IMR-90 (cell line): Measurements from ENCODE around the gene MAP4. TPM values are rescaled to one million over a fixed set of nuclear protein-coding genes. Genes with fewer than 3 reads are reported as not detected.

Experiments
- ATAC-seq: fragments of 200-7000 bp; cut with Tn5 transposase; 2 replicates; pipeline ENCODE4 v1.9.1; 2020; ENCODE audit warnings: low read depth, mild to moderate bottlenecking, moderate library complexity
- BruUV-seq: library from RNA; stranded (reverse); fragments of 400-500 nt; replicated peaks from 2 replicates; lab custom pipeline; 2021; lab: Mats Ljungman, UMichigan
- CTCF ChIA-PET: fragments of 300-600 bp; formaldehyde crosslinking; extraction: SDS; loops from one replicate; lab custom pipeline; 2021; ENCODE audit warnings: antibody characterized with exemption; lab: Yijun Ruan, JAX
- POLR2A ChIA-PET: fragments of 300-600 bp; sonication (Branson Sonifier 250); formaldehyde crosslinking; loops from one replicate; lab custom pipeline; 2022; ENCODE audit warnings: antibody characterized with exemption; ENCODE audit not compliant: unreplicated experiment; lab: Charles Lee
- DNase-seq: peaks from one replicate; pipeline ENCODE4 v3.0.0; 2013
- H2AFZ ChIP-seq: replicated peaks from 2 replicates; pipeline ENCODE3; 2013; ENCODE audit warnings: low read length, mild to moderate bottlenecking; ENCODE audit not compliant: poor library complexity
- H2AK5ac ChIP-seq: 2 replicates; pipeline ENCODE4 v1.6.1; 2013; ENCODE audit warnings: low read depth, low read length, inconsistent platforms
- H2AK9ac ChIP-seq: replicated peaks from 2 replicates; pipeline ENCODE3; 2013; ENCODE audit warnings: mild to moderate bottlenecking, low read depth, low read length, moderate library complexity; ENCODE audit not compliant: poor library complexity
- H2BK120ac ChIP-seq: 2 replicates; pipeline ENCODE4 v1.6.1; 2013; ENCODE audit warnings: low read depth, low read length, inconsistent platforms
- H2BK15ac ChIP-seq: 3 replicates; pipeline ENCODE4 v1.6.1; 2013; ENCODE audit warnings: low read depth, low read length, inconsistent platforms
- H2BK20ac ChIP-seq: 2 replicates; pipeline ENCODE4 v1.6.1; 2013; ENCODE audit warnings: low read depth, mild to moderate bottlenecking, inconsistent platforms, low read length, moderate library complexity
- H2BK5ac ChIP-seq: 2 replicates; pipeline ENCODE4 v1.6.1; 2013; ENCODE audit warnings: mild to moderate bottlenecking, low read depth, low read length, inconsistent platforms; ENCODE audit not compliant: poor library complexity, severe bottlenecking
- H3K14ac ChIP-seq: replicated peaks from 2 replicates; pipeline ENCODE4 v1.6.1; 2013; ENCODE audit warnings: low read depth, low read length, inconsistent platforms
- H3K18ac ChIP-seq: 2 replicates; pipeline ENCODE4 v1.6.1; 2013; ENCODE audit warnings: low read depth, low read length, control low read depth
- H3K23ac ChIP-seq: 2 replicates; pipeline ENCODE4 v1.6.1; 2013; ENCODE audit warnings: low read depth, low read length, inconsistent platforms
- H3K27ac ChIP-seq: 2 replicates; pipeline ENCODE4 v1.5.1; 2013; ENCODE audit warnings: mild to moderate bottlenecking, control low read depth, low read length; ENCODE audit not compliant: insufficient read depth
- H3K27me3 ChIP-seq: 2 replicates; pipeline ENCODE4 v1.6.1; 2013; ENCODE audit warnings: low read length; ENCODE audit not compliant: control insufficient read depth, insufficient read depth
- H3K36me3 ChIP-seq: 2 replicates; pipeline ENCODE4 v1.6.1; 2013; ENCODE audit warnings: low read length, mixed read lengths; ENCODE audit not compliant: control insufficient read depth, insufficient read depth
- H3K4ac ChIP-seq: 2 replicates; pipeline ENCODE4 v1.6.1; 2013; ENCODE audit warnings: low read depth, low read length, inconsistent platforms
- H3K4me1 ChIP-seq: 2 replicates; pipeline ENCODE4 v1.6.1; 2013; ENCODE audit warnings: low read length, mixed read lengths; ENCODE audit not compliant: control insufficient read depth, insufficient read depth
- H3K4me2 ChIP-seq: 2 replicates; pipeline ENCODE4 v1.6.1; 2013; ENCODE audit warnings: low read depth, mild to moderate bottlenecking, control low read depth, low read length, moderate library complexity
- H3K4me3 ChIP-seq: 2 replicates; pipeline ENCODE4 v1.5.1; 2013; ENCODE audit warnings: low read depth, mild to moderate bottlenecking, control low read depth, low read length, moderate library complexity; ENCODE audit not compliant: insufficient read depth
- H3K56ac ChIP-seq: 2 replicates; pipeline ENCODE4 v1.6.1; 2013; ENCODE audit warnings: low read length, inconsistent platforms; ENCODE audit not compliant: insufficient read depth; ENCODE audit errors: extremely low read depth
- H3K79me1 ChIP-seq, 2 experiments: 2 replicates each; pipeline ENCODE4 v1.6.1; 2013; ENCODE audit warnings: low read length in 2 of 2, inconsistent platforms in 1 of 2, low read depth in 1 of 2
- H3K9ac ChIP-seq: 2 replicates; pipeline ENCODE4 v1.6.1; 2013; ENCODE audit warnings: low read depth, low read length, control low read depth
- H3K9me1 ChIP-seq: 2 replicates; pipeline ENCODE4 v1.6.1; 2013; ENCODE audit warnings: low read length, inconsistent platforms; ENCODE audit not compliant: insufficient read depth
- H3K9me3 ChIP-seq: 2 replicates; pipeline ENCODE4 v1.6.1; 2013; ENCODE audit warnings: low read length; ENCODE audit not compliant: control insufficient read depth, insufficient read depth
- H4K20me1 ChIP-seq: 2 replicates; pipeline ENCODE4 v1.6.1; 2013; ENCODE audit warnings: low read length, inconsistent platforms; ENCODE audit not compliant: insufficient read depth
- H4K5ac ChIP-seq: 2 replicates; pipeline ENCODE4 v1.6.1; 2013; ENCODE audit warnings: mild to moderate bottlenecking, low read depth, low read length, control low read depth
- H4K8ac ChIP-seq, 2 experiments: 2 replicates each; pipeline ENCODE4 v1.6.1; 2013; ENCODE audit warnings: low read depth in 2 of 2, low read length in 2 of 2, control low read depth in 1 of 2, inconsistent platforms in 1 of 2
- H4K91ac ChIP-seq: 2 replicates; pipeline ENCODE4 v1.6.1; 2013; ENCODE audit warnings: low read depth, low read length, inconsistent platforms; ENCODE audit not compliant: insufficient read depth
- BHLHE40 ChIP-seq: fragments of 150-350 bp; IDR thresholded peaks from 2 replicates; pipeline ENCODE4 v1.6.1; 2016; ENCODE audit warnings: mild to moderate bottlenecking, low read depth, low read length
- CEBPB ChIP-seq: IDR thresholded peaks from 2 replicates; pipeline ENCODE4 v1.6.1; 2012; ENCODE audit warnings: low read depth, low read length, improper control_type of control experiment
- CHD1 ChIP-seq: IDR thresholded peaks from 2 replicates; pipeline ENCODE4 v1.6.1; 2012; ENCODE audit warnings: low read depth, low read length, improper control_type of control experiment
- CTCF ChIP-seq: conservative IDR thresholded peaks from 2 replicates; pipeline ENCODE4 v1.5.1; 2012; ENCODE audit warnings: mild to moderate bottlenecking, low read depth, low read length, improper control_type of control experiment
- ELK1 ChIP-seq: fragments of 150-350 bp; IDR thresholded peaks from 2 replicates; pipeline ENCODE4 v1.6.1; 2016; ENCODE audit warnings: low read depth, mild to moderate bottlenecking, low read length, moderate library complexity, borderline replicate concordance
- FOS ChIP-seq: fragments of 150-350 bp; IDR thresholded peaks from 2 replicates; pipeline ENCODE4 v1.6.1; 2016; ENCODE audit warnings: low read depth, low read length
- MAFK ChIP-seq: IDR thresholded peaks from 2 replicates; pipeline ENCODE4 v1.6.1; 2012; ENCODE audit warnings: low read depth, low read length, improper control_type of control experiment
- MAZ ChIP-seq: IDR thresholded peaks from 2 replicates; pipeline ENCODE4 v1.6.1; 2012; ENCODE audit warnings: low read depth, mild to moderate bottlenecking, low read length, improper control_type of control experiment, moderate library complexity, borderline replicate concordance
- MXI1 ChIP-seq: IDR thresholded peaks from 2 replicates; pipeline ENCODE4 v1.6.1; 2012; ENCODE audit warnings: low read depth, mild to moderate bottlenecking, low read length, moderate library complexity, borderline replicate concordance
- NFE2L2 ChIP-seq: fragments of 150-350 bp; IDR thresholded peaks from 2 replicates; pipeline ENCODE4 v1.6.1; 2016; ENCODE audit warnings: low read depth, mild to moderate bottlenecking, low read length
- POLR2A ChIP-seq: IDR thresholded peaks from 2 replicates; pipeline ENCODE4 v1.6.1; 2012; ENCODE audit warnings: mild to moderate bottlenecking, low read depth, low read length
- RAD21 ChIP-seq: IDR thresholded peaks from 2 replicates; pipeline ENCODE4 v1.6.1; 2012; ENCODE audit warnings: low read length, improper control_type of control experiment
- RCOR1 ChIP-seq: IDR thresholded peaks from 2 replicates; pipeline ENCODE4 v1.6.1; 2012; ENCODE audit warnings: mild to moderate bottlenecking, low read length, improper control_type of control experiment; ENCODE audit not compliant: insufficient replicate concordance
- RFX5 ChIP-seq: IDR thresholded peaks from 2 replicates; pipeline ENCODE4 v1.8.0; 2012; ENCODE audit warnings: low read depth, mild to moderate bottlenecking, low read length, moderate library complexity
- SMC3 ChIP-seq: fragments of 150-350 bp; IDR thresholded peaks from 2 replicates; pipeline ENCODE4 v1.6.1; 2016; ENCODE audit warnings: low read depth, mild to moderate bottlenecking, antibody characterized with exemption, low read length, moderate library complexity
- USF2 ChIP-seq: fragments of 150-350 bp; IDR thresholded peaks from 2 replicates; pipeline ENCODE4 v1.6.1; 2017; ENCODE audit warnings: mild to moderate bottlenecking, antibody characterized with exemption, low read length, low read depth
- WGBS, 2 experiments: methylation state at CpG; one replicate each; pipeline versions ENCODE4 v1.1.5 to v1.1.7; 2013; ENCODE audit warnings: missing lambda C conversion rate in 2 of 2; ENCODE audit not compliant: insufficient read length in 1 of 2; ENCODE audit errors: extremely low coverage in 2 of 2; 5-methylcytosine and 5-hydroxymethylcytosine counted together
- dilution Hi-C: fragments of 300-500 bp; cut with HindIII; formaldehyde crosslinking; loops from one replicate; pipeline ENCODE4 v1.14.3; 2018; ENCODE audit warnings: low sequenced_read_pairs; ENCODE audit not compliant: unreplicated experiment
- in situ Hi-C: fragments of 300-500 bp; cut with MboI; formaldehyde crosslinking; loops from 3 replicates; pipeline ENCODE4 v1.14.3; 2019; ENCODE audit warnings: low sequenced_read_pairs, inconsistent platforms, mixed read lengths
- intact Hi-C: fragments of 100-400 bp; cut with micrococcal nuclease; formaldehyde crosslinking; loops from 2 replicates; pipeline ENCODE4 v1.10.0; 2022
- polyA plus RNA-seq, 3 experiments: library from polyadenylated mRNA; depleted of rRNA; stranded (reverse); fragments of >200 nt; gene quantifications; 2 replicates each; pipeline ENCODE4 v1.2.3, GENCODE V29; 2012; ENCODE audit warnings: low replicate concordance in 1 of 3
- total RNA-seq: library from RNA; depleted of rRNA; stranded (reverse); fragments of >200 nt; gene quantifications from 2 replicates; pipeline ENCODE4 v1.2.3, GENCODE V29; 2012

Gene MAP4
- total and polyA plus RNA-seq, 2 of the 4 experiments (the other 2 are of a cell fraction): 87.8 to 216 TPM

GRCh38 chr3:47912006-47912504 lies 104.2 kb downstream of the MAP4 start:
- Histone ChIP-seq H2AK5ac (no peak overlapping the region), H3K9ac (no peak overlapping the region), H3K27ac (no peak overlapping the region), H3K9me1 (peaks cover 26% of the 10 kb centered on the region), H3K56ac (no peak overlapping the region), H3K4me2 (no peak overlapping the region), H3K36me3 (peaks cover 33% of the 10 kb centered on the region), H3K4me1 (peaks cover 12% of the 10 kb centered on the region), H4K20me1 (peaks cover 29% of the 10 kb centered on the region; the same call in 1 of the 2 replicates), H2BK120ac (no peak overlapping the region), H3K9me3 (no peaks in the 10 kb centered on the region), H3K14ac (peak overlapping the region; percentile 33; the same call in 1 of the 2 replicates), H3K23ac (0 out of 2 replicates have a peak overlapping the region, but pooled peaks have one; percentile 46), H2BK15ac (no peak overlapping the region), H3K18ac (no peak overlapping the region), H3K4ac (no peak overlapping the region), H3K79me1 (peaks cover 39 to 69% of the 10 kb centered on the region in 2 experiments), H3K4me3 (no peak overlapping the region), H3K27me3 (no peaks in the 10 kb centered on the region), H4K8ac (no peak overlapping the region), H4K91ac (no peak overlapping the region), H2BK5ac (peak overlapping the region; percentile 10), H4K5ac (no peak overlapping the region), H2BK20ac (no peak overlapping the region), H2AK9ac (no peak overlapping the region), H2AFZ (no peak overlapping the region)
- no peak for ATAC-seq
- no peak for TF ChIP-seq MXI1
- no peak for TF ChIP-seq RFX5
- no peak for TF ChIP-seq POLR2A
- no peak for TF ChIP-seq FOS
- no peak for TF ChIP-seq SMC3
- no peak for TF ChIP-seq BHLHE40
- no peak for TF ChIP-seq CTCF
- TF ChIP-seq RCOR1: no peak
- TF ChIP-seq RAD21: no peak
- TF ChIP-seq USF2: no peak
- TF ChIP-seq MAFK: no peak
- no peak for TF ChIP-seq CEBPB
- no peak for TF ChIP-seq MAZ
- TF ChIP-seq CHD1: no peak
- TF ChIP-seq ELK1: no peak
- no peak for TF ChIP-seq NFE2L2
- intact Hi-C loops: no loop called here
- BruUV-seq: no TSS peak
- WGBS, 2 experiments: no CpG with 5 or more reads among the region's 6 CpGs
- peak; percentile 52 for DNase-seq
- in situ Hi-C loops: no loop called here
- POLR2A ChIA-PET: no interaction called here
- dilution Hi-C loops: no loop called here
- CTCF ChIA-PET: no interaction called here
